Endodermal cell (in vitro differentiated cells): ENCODE data around the gene APBA1. TPM values are rescaled to one million over a fixed set of nuclear protein-coding genes. Genes with fewer than 3 reads are reported as not detected.

Source experiments
- DNase-seq: peaks from one replicate; pipeline ENCODE4 v3.0.0-alpha.2; 2017
- H3K27ac ChIP-seq: 2 replicates; pipeline ENCODE4 v1.5.1; 2013; ENCODE audit warnings: mild to moderate bottlenecking, low read depth, low read length, moderate library complexity
- H3K27me3 ChIP-seq: 2 replicates; pipeline ENCODE4 v1.6.1; 2013; ENCODE audit warnings: mild to moderate bottlenecking, low read length, moderate library complexity; ENCODE audit not compliant: insufficient read depth, control insufficient read depth, poor library complexity, severe bottlenecking
- H3K36me3 ChIP-seq: 2 replicates; pipeline ENCODE4 v1.7.0; 2013; ENCODE audit warnings: mild to moderate bottlenecking, low read length, moderate library complexity; ENCODE audit not compliant: control insufficient read depth, insufficient read depth
- H3K4me1 ChIP-seq: one replicate; pipeline ENCODE4 v1.7.0; 2013; ENCODE audit warnings: low read length; ENCODE audit not compliant: control insufficient read depth, insufficient read depth
- H3K4me3 ChIP-seq: 2 replicates; pipeline ENCODE4 v1.5.1; 2013; ENCODE audit warnings: mild to moderate bottlenecking, low read length, moderate library complexity
- H3K9ac ChIP-seq: 2 replicates; pipeline ENCODE4 v1.6.1; 2013; ENCODE audit warnings: mild to moderate bottlenecking, low read length, moderate library complexity; ENCODE audit not compliant: poor library complexity, severe bottlenecking; ENCODE audit errors: extremely low read depth
- H3K9me3 ChIP-seq: 2 replicates; pipeline ENCODE4 v1.6.1; 2013; ENCODE audit warnings: mild to moderate bottlenecking, low read length, moderate library complexity; ENCODE audit not compliant: control insufficient read depth
- H3K27ac Mint-ChIP-seq: 2 replicates; pipeline ENCODE4 v1.8.0; 2020; ENCODE audit warnings: mixed read lengths
- H3K27me3 Mint-ChIP-seq: 2 replicates; pipeline ENCODE4 v1.8.0; 2021; ENCODE audit warnings: mild to moderate bottlenecking, mixed read lengths; ENCODE audit not compliant: insufficient read depth
- H3K36me3 Mint-ChIP-seq: 2 replicates; pipeline ENCODE4 v1.8.0; 2020; ENCODE audit warnings: low read depth, mixed read lengths
- H3K4me1 Mint-ChIP-seq: 2 replicates; pipeline ENCODE4 v1.8.0; 2020; ENCODE audit warnings: mixed read lengths
- H3K4me3 Mint-ChIP-seq: 2 replicates; pipeline ENCODE4 v1.8.0; 2020; ENCODE audit warnings: mild to moderate bottlenecking, moderate library complexity, mixed read lengths
- H3K9me3 Mint-ChIP-seq: 2 replicates; pipeline ENCODE4 v1.8.0; 2020; ENCODE audit warnings: mild to moderate bottlenecking, mixed read lengths
- CTCF ChIP-seq: fragments of 200-600 bp; sonication (generic); conservative IDR thresholded peaks from 2 replicates; pipeline ENCODE4 v1.5.0; 2021; ENCODE audit warnings: antibody characterized with exemption, mild to moderate bottlenecking
- WGBS, 2 experiments: methylation state at CpG; one replicate each; pipeline versions ENCODE4 v1.1.5 to v1.1.7; 2013; ENCODE audit warnings: missing lambda C conversion rate in 2 of 2, mixed read lengths in 1 of 2; ENCODE audit not compliant: insufficient coverage in 1 of 2, insufficient read length in 1 of 2; 5-methylcytosine and 5-hydroxymethylcytosine counted together
- total RNA-seq, 2 donors: library from RNA; stranded (reverse); fragmentation: NEBNext Ultra II Directional in 1 of 2; extraction: Animal tissue kit (Norgen Biotek cat#: 25700) in 1 of 2; gene quantifications; 2 replicates in 1 of 2; 3 replicates in 1 of 2; pipeline ENCODE4 v1.2.1, GENCODE V29; 2021

Gene APBA1
- total RNA-seq, 2 donors from 2014 or later, result 0.51 to 0.75 TPM

DNA sequence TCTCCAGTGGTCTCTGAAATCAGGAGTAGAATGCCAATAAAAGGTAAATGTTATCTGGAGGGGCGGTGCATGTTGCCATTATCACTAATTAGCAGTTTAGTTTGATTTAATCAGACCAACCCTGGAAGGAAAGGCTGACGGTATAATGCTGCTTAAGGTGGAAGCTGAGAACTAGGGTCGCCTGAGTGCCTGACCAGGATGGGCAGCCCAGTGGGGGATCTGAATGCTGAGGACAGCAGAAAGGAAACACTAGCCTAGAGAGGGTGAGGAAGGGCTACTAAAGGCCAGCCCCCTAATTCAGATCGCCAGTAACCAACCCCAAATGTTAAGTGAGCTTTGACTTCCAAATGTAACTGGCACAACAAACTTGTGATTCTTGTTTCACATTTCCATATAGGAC is 172.2 kb downstream of the APBA1 start:
- Histone ChIP-seq H3K9me3 (no peaks in the 10 kb centered on the region), H3K27ac (no peak overlapping the region), H3K9ac (no peak overlapping the region), H3K27me3 (peaks cover 87% of the 10 kb centered on the region), H3K4me3 (no peak overlapping the region), H3K4me1 (peaks cover 4% of the 10 kb centered on the region), H3K36me3 (no peaks in the 10 kb centered on the region)
- Mint-ChIP-seq H3K4me3 (no peak overlapping the region), H3K9me3 (no peaks in the 10 kb centered on the region), H3K27me3 (peaks cover 50% of the 10 kb centered on the region), H3K4me1 (peaks cover 22% of the 10 kb centered on the region), H3K36me3 (no peaks in the 10 kb centered on the region), H3K27ac (no peak overlapping the region)
- peak; percentile 70 for DNase-seq
- WGBS, 2 experiments, result 37 to 47% methylated on average over 4 of the region's 4 CpGs
- TF ChIP-seq CTCF, result no peak

DNA sequence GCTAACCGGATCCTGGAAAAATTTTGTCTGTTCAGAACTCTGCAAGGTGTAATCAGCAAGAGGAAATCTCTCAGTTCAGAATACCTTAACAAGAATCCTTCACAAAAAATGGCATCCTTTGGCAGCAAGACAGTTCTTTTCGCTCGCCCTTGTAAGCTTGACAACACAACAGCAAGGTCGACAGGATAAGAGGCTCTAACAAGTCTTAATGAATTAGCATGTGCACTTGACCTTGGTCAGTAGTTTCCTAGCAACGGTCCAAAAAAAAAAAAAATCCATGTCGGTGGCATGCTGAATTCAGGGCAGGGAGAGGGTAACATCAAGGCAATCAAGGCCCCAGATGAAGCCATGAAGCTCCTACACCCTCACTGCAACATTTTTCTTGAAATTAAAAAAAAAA is 172.8 kb downstream of the APBA1 start:
- Mint-ChIP-seq H3K36me3 (no peaks in the 10 kb centered on the region), H3K4me3 (no peak overlapping the region), H3K9me3 (no peaks in the 10 kb centered on the region), H3K27me3 (peaks cover 51% of the 10 kb centered on the region), H3K4me1 (peaks cover 22% of the 10 kb centered on the region), H3K27ac (no peak overlapping the region)
- Histone ChIP-seq H3K27me3 (peaks cover 86% of the 10 kb centered on the region), H3K36me3 (no peaks in the 10 kb centered on the region), H3K27ac (no peak overlapping the region), H3K9me3 (no peaks in the 10 kb centered on the region), H3K4me3 (no peak overlapping the region), H3K4me1 (peaks cover 4% of the 10 kb centered on the region), H3K9ac (no peak overlapping the region)
- DNase-seq, result no peak
- WGBS, 2 experiments, result 57 to 74% methylated on average over 5 to 6 of the region's 6 CpGs
- TF ChIP-seq CTCF, result no peak

GRCh38 chr9:69498470-69498869 is 173.7 kb downstream of the APBA1 start:
- Histone ChIP-seq H3K27ac (no peak overlapping the region), H3K9ac (no peak overlapping the region), H3K4me1 (peaks cover 4% of the 10 kb centered on the region), H3K36me3 (no peaks in the 10 kb centered on the region), H3K27me3 (peaks cover 77% of the 10 kb centered on the region), H3K9me3 (no peaks in the 10 kb centered on the region), H3K4me3 (no peak overlapping the region)
- no peaks in the 10 kb centered on the region for H3K36me3 Mint-ChIP-seq
- H3K9me3 Mint-ChIP-seq, result no peaks in the 10 kb centered on the region
- TF ChIP-seq CTCF, result no peak
- WGBS, 2 experiments, result 96 to 100% methylated on average over 3 of the region's 3 CpGs
- H3K4me1 Mint-ChIP-seq, result peaks cover 24% of the 10 kb centered on the region
- H3K4me3 Mint-ChIP-seq, result no peak overlapping the region
- H3K27me3 Mint-ChIP-seq, result peaks cover 46% of the 10 kb centered on the region
- H3K27ac Mint-ChIP-seq, result no peak overlapping the region
- DNase-seq, result no peak
